HepG2 (cell line): ENCODE results near the gene LAIR1. TPM values are rescaled to one million over a fixed set of nuclear protein-coding genes. Genes with fewer than 3 reads are reported as not detected.
A peak's percentile ranks its signal among the peaks of the same experiment; 100 is the strongest.
"Not testable (repeated sequence)": the region's sequence is repeated elsewhere in the genome, so short reads cannot be mapped to it uniquely, and the experiment has no call there.

Source experiments
- ATAC-seq: fragments of 200-7000 bp; cut with Tn5 transposase; 3 replicates; pipeline ENCODE4 v1.9.1; 2020; ENCODE audit warnings: mild to moderate bottlenecking, moderate library complexity
- BruUV-seq: library from RNA; stranded (reverse); fragments of 400-500 nt; replicated peaks from 2 replicates; lab custom pipeline; 2021; lab: Mats Ljungman, UMichigan
- CTCF ChIA-PET: fragments of 300-600 bp; formaldehyde crosslinking; extraction: SDS; loops from one replicate; lab custom pipeline; 2021; ENCODE audit warnings: low total read pairs, inconsistent platforms, low intra/inter-chr PET ratio; lab: Yijun Ruan, JAX
- POLR2A ChIA-PET: fragments of 350-600 bp; sonication (Branson Sonifier 250); formaldehyde crosslinking; loops from one replicate; lab custom pipeline; 2020; ENCODE audit warnings: antibody characterized with exemption, inconsistent platforms; lab: Yijun Ruan, JAX
- DNase-seq: peaks from one replicate; pipeline ENCODE4 v3.0.0-alpha.2; 2015; ENCODE audit warnings: low spot score
- FAIRE-seq: peaks from 3 replicates; lab custom pipeline; 2011; peaks lifted over from hg19 to GRCh38; lab: Jason Lieb, UNC
- H2AFZ ChIP-seq: one replicate; pipeline ENCODE4 v1.6.1; 2011; ENCODE audit warnings: low read length, inconsistent platforms
- H3K27ac ChIP-seq: fragments of 300-600 bp; 3 replicates; pipeline ENCODE4 v1.8.0; 2011; ENCODE audit warnings: mixed run types, mild to moderate bottlenecking, mixed read lengths, low read length, inconsistent platforms; ENCODE audit not compliant: insufficient read depth; ENCODE audit errors: extremely low read length
- H3K27me3 ChIP-seq, 2 experiments: fragments of 200-600 bp in 1 of 2; 2 replicates in 1 of 2; 3 replicates in 1 of 2; pipeline versions ENCODE4 v1.6.0 to v1.8.0; 2011; ENCODE audit warnings: low read length in 2 of 2, mild to moderate bottlenecking in 2 of 2, moderate library complexity in 2 of 2, inconsistent platforms in 1 of 2; ENCODE audit not compliant: insufficient read depth in 2 of 2, control insufficient read depth in 1 of 2
- H3K36me3 ChIP-seq, 2 experiments: fragments of 200-600 bp in 1 of 2; replicated peaks in 1 of 2; 2 replicates in 1 of 2; 3 replicates in 1 of 2; pipeline versions ENCODE4 v1.5.1 to v1.8.0; 2011; ENCODE audit warnings: low read length in 2 of 2, inconsistent platforms in 1 of 2; ENCODE audit not compliant: insufficient read depth in 2 of 2, control insufficient read depth in 1 of 2
- H3K4me1 ChIP-seq: 2 replicates; pipeline ENCODE4 v1.5.1; 2012; ENCODE audit warnings: low read length, inconsistent platforms; ENCODE audit not compliant: insufficient read depth
- H3K4me2 ChIP-seq: 2 replicates; pipeline ENCODE4 v1.6.0; 2011; ENCODE audit warnings: low read depth, low read length, inconsistent platforms
- H3K4me3 ChIP-seq, 3 experiments: fragments of 200-600 bp in 1 of 3; sonication (generic), shearing (Covaris generic) in 1 of 3; replicated peaks in 1 of 3; 2 replicates each; pipeline ENCODE4 v1.5.1; 2011 to 2016; ENCODE audit warnings: low read length in 3 of 3, inconsistent platforms in 2 of 3, low read depth in 2 of 3, mild to moderate bottlenecking in 2 of 3, control low read depth in 1 of 3, mixed read lengths in 1 of 3; ENCODE audit not compliant: insufficient read depth in 1 of 3
- H3K79me2 ChIP-seq: one replicate; pipeline ENCODE4 v1.6.1; 2011; ENCODE audit warnings: low read length, inconsistent platforms; ENCODE audit not compliant: insufficient read depth
- H3K9ac ChIP-seq: 2 replicates; pipeline ENCODE4 v1.6.0; 2011; ENCODE audit warnings: mild to moderate bottlenecking, low read depth, low read length, inconsistent platforms; ENCODE audit not compliant: insufficient read depth
- H3K9me3 ChIP-seq: 2 replicates; pipeline ENCODE4 v1.5.1; 2012; ENCODE audit warnings: mild to moderate bottlenecking, low read length
- H4K20me1 ChIP-seq: 2 replicates; pipeline ENCODE4 v1.6.0; 2011; ENCODE audit warnings: inconsistent platforms, mild to moderate bottlenecking, low read length, moderate library complexity; ENCODE audit not compliant: insufficient read depth
- JARID2 ChIP-seq: sonication (generic); formaldehyde crosslinking; IDR thresholded peaks from 2 replicates; pipeline ENCODE4 v1.8.1; 2023; ENCODE audit warnings: missing genetic modification reagents, inconsistent platforms; ENCODE audit not compliant: insufficient replicate concordance
- NR1H2 ChIP-seq: sonication (generic); formaldehyde crosslinking; IDR thresholded peaks from 2 replicates; pipeline ENCODE4 v1.8.1; 2022; ENCODE audit warnings: low read depth, missing genetic modification reagents, borderline replicate concordance
- PAF1 ChIP-seq: IDR thresholded peaks from 2 replicates; pipeline ENCODE4 v1.6.1; 2016; ENCODE audit warnings: missing genetic modification reagents, missing compliant biosample characterization
- SMAD1 ChIP-seq: sonication (generic); formaldehyde crosslinking; IDR thresholded peaks from 2 replicates; pipeline ENCODE4 v1.4.0; 2020; ENCODE audit warnings: missing genetic modification reagents, low read depth, mild to moderate bottlenecking, borderline replicate concordance
- THAP9 ChIP-seq: sonication (generic); formaldehyde crosslinking; IDR thresholded peaks from 2 replicates; pipeline ENCODE4; 2020; ENCODE audit warnings: missing genetic modification reagents, mild to moderate bottlenecking, borderline replicate concordance
- USF2 ChIP-seq, 2 experiments: sonication (generic) in 1 of 2; formaldehyde crosslinking in 1 of 2; IDR thresholded peaks; 2 replicates each; pipeline versions ENCODE4 v1.5.1 to v1.6.1; 2011 to 2020; ENCODE audit warnings: borderline replicate concordance in 1 of 2, low read depth in 1 of 2, low read length in 1 of 2, mild to moderate bottlenecking in 1 of 2, missing genetic modification reagents in 1 of 2, moderate library complexity in 1 of 2
- WGBS: methylation state at CpG from one replicate; pipeline ENCODE4 v1.1.6; 2017; ENCODE audit warnings: low lambda C conversion rate; 5-methylcytosine and 5-hydroxymethylcytosine counted together
- in situ Hi-C: cut with HindIII; loops from 2 replicates; pipeline ENCODE4 v1.10.0; 2017; ENCODE audit warnings: low pct_unique_long_range_greater_than_20kb; ENCODE audit not compliant: extremely low pct_ligation_motif_present
- intact Hi-C: fragments of 100-400 bp; cut with micrococcal nuclease; formaldehyde crosslinking; loops from one replicate; pipeline ENCODE4 v1.10.0; 2022; ENCODE audit not compliant: unreplicated experiment
- polyA plus RNA-seq, 8 experiments: library from polyadenylated mRNA; depleted of rRNA in 3 of 8; stranded (reverse) in 7 of 8; unstranded in 1 of 8; fragments of >200 nt; fragmentation: Illumina TruSeq in 4 of 8; extraction: Trizol in 4 of 8; gene quantifications; 2 replicates each; pipeline versions ENCODE4 v1.2.1 to v1.2.3, GENCODE V29; 2011 to 2016; ENCODE audit warnings: low read depth in 4 of 8, missing spikeins in 1 of 8, mixed read lengths in 1 of 8; ENCODE audit not compliant: insufficient read depth in 1 of 8
- total RNA-seq, 5 experiments: library from RNA; depleted of rRNA; stranded (reverse); fragments of >200 nt; fragmentation: Illumina TruSeq; extraction: Trizol; gene quantifications; 2 replicates each; pipeline ENCODE4 v1.2.3, GENCODE V29; 2016; ENCODE audit warnings: low read depth in 1 of 5

LAIR1 gene
- total and polyA plus RNA-seq, 2 of the 13 experiments (the other 11 are each of a cell fraction or from before 2014, with no cell fraction given): 0.75 to 1.2 TPM

GRCh38 chr19:54366811-54367210, 2.1 kb upstream of the LAIR1 start:
- CTCF ChIA-PET: no interaction called here
- no peak for FAIRE-seq

GRCh38 chr19:54365798-54366197, 1.1 kb upstream of the LAIR1 start:
- BruUV-seq, H3K9me3 ChIP-seq, H3K36me3 ChIP-seq, H4K20me1 ChIP-seq, H3K27me3 ChIP-seq, intact Hi-C loops, ATAC-seq, H3K79me2 ChIP-seq, H3K27ac ChIP-seq, H3K9ac ChIP-seq, DNase-seq, in situ Hi-C loops, H3K4me2 ChIP-seq, H3K4me3 ChIP-seq, H2AFZ ChIP-seq, CTCF ChIA-PET: not testable (repeated sequence)
- 86% methylated on average over 13 of the region's 13 CpGs for WGBS
- FAIRE-seq: peak; percentile 15
- H3K4me1 ChIP-seq: peaks cover 21% of the 10 kb centered on the region
- POLR2A ChIA-PET: interaction anchor here (1.7 kb wide), 1 partner anchor 54 kb away, joined by 3 read pairs; no protein-coding TSS in a partner anchor

More at GRCh38 chr19:54366811-54367210, 2.1 kb upstream of the LAIR1 start:
- H3K27ac ChIP-seq: no peak overlapping the region
- H3K79me2 ChIP-seq: no peaks in the 10 kb centered on the region
- 64% methylated on average over 6 of the region's 6 CpGs for WGBS
- TF ChIP-seq SMAD1: no peak
- no peak for TF ChIP-seq PAF1
- no peak for TF ChIP-seq USF2 (IDR thresholded peaks at IDR 0.05; ENCODE audit: low read depth, low read length)
- TF ChIP-seq USF2 (CRISPR knock-in tag; IDR thresholded peaks at IDR 0.05; ENCODE audit: borderline replicate concordance): no peak
- TF ChIP-seq THAP9 (CRISPR knock-in tag): no peak
- no peak for TF ChIP-seq JARID2 (CRISPR knock-in tag)
- no peak for TF ChIP-seq NR1H2 (CRISPR knock-in tag)
- H3K4me2 ChIP-seq: no peak overlapping the region
- H2AFZ ChIP-seq: no peak overlapping the region
- POLR2A ChIA-PET: no interaction called here
- no peak overlapping the region for H3K9ac ChIP-seq
- intact Hi-C loops (no loop called here), in situ Hi-C loops (no loop called here)
- no peaks in the 10 kb centered on the region; a peak in 1 of 5 replicates for H3K27me3 ChIP-seq
- H3K36me3 ChIP-seq: no peaks in the 10 kb centered on the region
- H3K4me1 ChIP-seq: peaks cover 17% of the 10 kb centered on the region
- DNase-seq (no peak), ATAC-seq (no peak)
- BruUV-seq: no TSS peak
- no peak overlapping the region for H3K4me3 ChIP-seq
- no peaks in the 10 kb centered on the region for H4K20me1 ChIP-seq
- H3K9me3 ChIP-seq: no peaks in the 10 kb centered on the region
